NB4 (cell line): ENCODE measurements around the gene ANO1.

ENCODE experiments used
- POLR2A ChIP-seq: IDR thresholded peaks from 2 replicates; pipeline ENCODE4 v1.6.1; 2011; ENCODE audit warnings: mild to moderate bottlenecking; ENCODE audit not compliant: insufficient read length; ENCODE audit errors: extremely low read depth
- TF ChIP-seq, protein P1 (sequence below): IDR thresholded peaks from one replicate; pipeline ENCODE4 v1.5.1; 2012; ENCODE audit warnings: low read depth, low read length
- TF ChIP-seq, protein P2 (sequence below): IDR thresholded peaks from 2 replicates; pipeline ENCODE4 v1.6.1; 2011; ENCODE audit warnings: low read depth, low read length

DNA sequence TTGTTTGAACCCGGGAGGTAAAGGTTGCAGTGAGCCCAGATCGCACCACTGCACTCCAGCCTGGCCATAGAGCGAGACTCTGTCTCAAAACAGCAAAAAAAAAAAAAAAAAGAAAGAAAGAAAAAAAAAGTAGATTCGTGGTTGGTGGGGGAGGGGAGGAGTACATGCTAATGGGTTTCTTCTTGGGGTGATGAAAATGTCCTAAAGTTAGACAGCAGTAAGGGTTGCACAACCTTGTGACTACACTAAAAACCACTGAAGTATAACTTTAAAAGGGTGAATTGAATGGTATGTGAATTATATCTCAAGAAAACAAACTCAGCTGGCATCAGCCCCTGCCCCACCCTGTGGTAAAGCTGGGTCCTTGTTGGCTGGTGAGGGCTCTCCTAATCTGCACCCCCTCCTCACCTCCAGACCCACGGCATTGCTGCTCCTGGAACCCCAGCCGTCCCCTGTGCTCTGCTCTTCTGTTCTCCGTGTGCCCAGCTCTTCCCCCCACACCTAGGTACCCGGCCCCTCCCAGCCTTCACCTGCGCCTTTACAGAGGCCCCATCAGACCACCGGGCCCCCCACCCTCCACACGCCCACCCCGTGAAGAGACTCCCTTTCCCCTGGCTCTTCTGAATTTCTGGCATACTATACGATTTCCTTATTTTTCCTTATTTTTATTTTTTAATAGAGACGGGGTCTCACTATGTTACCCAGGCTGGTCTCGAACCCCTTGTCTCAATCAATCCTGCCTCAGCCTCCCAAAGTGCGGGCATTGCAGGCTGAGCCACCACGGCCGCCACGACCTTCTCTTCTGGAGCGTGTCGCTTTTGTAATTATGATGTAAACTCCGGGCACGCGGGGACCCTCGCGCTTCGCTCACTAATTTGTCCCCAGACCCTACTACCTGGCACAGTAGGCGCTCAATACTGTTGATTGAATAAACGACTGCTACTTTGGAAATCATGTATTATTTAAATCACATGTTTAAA lies 124.1 kb downstream of the ANO1 start:
- TF ChIP-seq, protein P1, sequence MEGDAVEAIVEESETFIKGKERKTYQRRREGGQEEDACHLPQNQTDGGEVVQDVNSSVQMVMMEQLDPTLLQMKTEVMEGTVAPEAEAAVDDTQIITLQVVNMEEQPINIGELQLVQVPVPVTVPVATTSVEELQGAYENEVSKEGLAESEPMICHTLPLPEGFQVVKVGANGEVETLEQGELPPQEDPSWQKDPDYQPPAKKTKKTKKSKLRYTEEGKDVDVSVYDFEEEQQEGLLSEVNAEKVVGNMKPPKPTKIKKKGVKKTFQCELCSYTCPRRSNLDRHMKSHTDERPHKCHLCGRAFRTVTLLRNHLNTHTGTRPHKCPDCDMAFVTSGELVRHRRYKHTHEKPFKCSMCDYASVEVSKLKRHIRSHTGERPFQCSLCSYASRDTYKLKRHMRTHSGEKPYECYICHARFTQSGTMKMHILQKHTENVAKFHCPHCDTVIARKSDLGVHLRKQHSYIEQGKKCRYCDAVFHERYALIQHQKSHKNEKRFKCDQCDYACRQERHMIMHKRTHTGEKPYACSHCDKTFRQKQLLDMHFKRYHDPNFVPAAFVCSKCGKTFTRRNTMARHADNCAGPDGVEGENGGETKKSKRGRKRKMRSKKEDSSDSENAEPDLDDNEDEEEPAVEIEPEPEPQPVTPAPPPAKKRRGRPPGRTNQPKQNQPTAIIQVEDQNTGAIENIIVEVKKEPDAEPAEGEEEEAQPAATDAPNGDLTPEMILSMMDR = no peak
- TF ChIP-seq POLR2A = no peak
- TF ChIP-seq, protein P2, sequence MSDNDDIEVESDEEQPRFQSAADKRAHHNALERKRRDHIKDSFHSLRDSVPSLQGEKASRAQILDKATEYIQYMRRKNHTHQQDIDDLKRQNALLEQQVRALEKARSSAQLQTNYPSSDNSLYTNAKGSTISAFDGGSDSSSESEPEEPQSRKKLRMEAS = no peak; the same call in 1 of the 2 replicates
